Bronchial epithelial cell (primary cell): Measurements from ENCODE around the gene SVIL. TPM values are rescaled to one million over a fixed set of nuclear protein-coding genes. Genes with fewer than 3 reads are reported as not detected.
A peak's percentile ranks its signal among the peaks of the same experiment; 100 is the strongest.

Experiments
- DNase-seq: peaks from one replicate; pipeline ENCODE4 v3.0.0-alpha.2; 2010; ENCODE audit warnings: low read depth
- FAIRE-seq: peaks from 2 replicates; lab custom pipeline; 2011; peaks lifted over from hg19 to GRCh38; lab: Jason Lieb, UNC
- H3K27me3 ChIP-seq: 2 replicates; pipeline ENCODE4 v1.5.1; 2011; ENCODE audit warnings: low read length; ENCODE audit not compliant: control insufficient read depth, insufficient read depth
- H3K36me3 ChIP-seq: 2 replicates; pipeline ENCODE4 v1.5.1; 2011; ENCODE audit warnings: low read length; ENCODE audit not compliant: control insufficient read depth, insufficient read depth
- H3K4me3 ChIP-seq: 2 replicates; pipeline ENCODE4 v1.5.1; 2011; ENCODE audit warnings: mild to moderate bottlenecking, low read depth, low read length, control low read depth
- CTCF ChIP-seq: IDR thresholded peaks from 2 replicates; pipeline ENCODE4 v1.5.1; 2011; ENCODE audit warnings: mild to moderate bottlenecking, moderate library complexity, low read length, control low read depth, inconsistent platforms; ENCODE audit not compliant: insufficient read depth, severe bottlenecking
- total RNA-seq: library from RNA; depleted of rRNA; stranded (reverse); fragments of >200 nt; gene quantifications from 2 replicates; pipeline ENCODE4 v1.2.1, GENCODE V29; 2014

Gene SVIL
- total RNA-seq, 1 donor from 2014 or later = 12.6 TPM

- FAIRE-seq = no peak
- Histone ChIP-seq H3K36me3 (no peaks in the 10 kb centered on the region), H3K4me3 (no peak overlapping the region), H3K27me3 (no peaks in the 10 kb centered on the region)
- DNase-seq = no peak
- TF ChIP-seq CTCF = no peak
Measured at GRCh38 chr10:29604291-29604825, 30.4 kb downstream of the SVIL start.

DNA sequence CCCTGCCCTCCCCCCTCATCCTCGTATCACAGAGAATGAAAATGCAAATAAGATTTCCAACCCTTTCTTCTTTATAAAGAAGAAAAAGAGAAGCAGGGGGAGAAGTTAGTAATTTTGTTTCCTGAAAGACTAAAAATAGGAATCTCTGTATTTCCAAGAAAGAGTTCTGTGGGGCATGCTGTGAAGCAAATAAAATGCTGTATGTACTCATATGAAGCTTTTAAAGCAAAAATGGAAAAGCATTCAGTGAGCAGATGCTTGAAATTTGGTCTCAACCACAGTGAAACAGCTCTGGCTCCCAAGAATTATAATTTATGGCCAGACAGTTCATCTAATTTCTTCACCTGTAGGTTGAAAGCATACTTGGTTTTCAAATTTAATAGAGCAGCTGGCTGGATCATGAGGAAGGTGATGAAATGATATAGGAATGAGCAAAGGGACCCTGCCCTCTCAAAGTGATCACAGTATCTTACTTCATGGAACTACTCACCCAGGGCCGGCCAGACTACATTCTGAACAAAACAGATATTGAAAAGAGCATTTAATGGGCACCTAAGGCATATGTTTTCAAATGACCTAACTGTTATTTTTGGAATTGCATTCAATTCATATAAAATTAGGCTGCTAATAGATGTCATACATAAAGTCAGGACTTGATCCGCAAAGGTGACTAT, 31.4 kb downstream of the SVIL start:
- Histone ChIP-seq H3K4me3 (no peak overlapping the region), H3K36me3 (no peaks in the 10 kb centered on the region), H3K27me3 (no peaks in the 10 kb centered on the region)
- no peak for DNase-seq
- no peak for TF ChIP-seq CTCF
- FAIRE-seq = no peak

- no peak for DNase-seq
Measured at GRCh38 chr10:29600821-29601220, 34.0 kb downstream of the SVIL start.

GRCh38 chr10:29600067-29600466, 34.7 kb downstream of the SVIL start:
- FAIRE-seq = peak; percentile 7
- no peaks in the 10 kb centered on the region for H3K27me3 ChIP-seq
- DNase-seq = peak; percentile 91
- no peaks in the 10 kb centered on the region for H3K36me3 ChIP-seq
- no peak for TF ChIP-seq CTCF
- no peak overlapping the region for H3K4me3 ChIP-seq

More at GRCh38 chr10:29600821-29601220, 34.0 kb downstream of the SVIL start:
- no peak for TF ChIP-seq CTCF
- Histone ChIP-seq H3K4me3 (no peak overlapping the region), H3K36me3 (no peaks in the 10 kb centered on the region), H3K27me3 (no peaks in the 10 kb centered on the region)
- FAIRE-seq = no peak

DNA sequence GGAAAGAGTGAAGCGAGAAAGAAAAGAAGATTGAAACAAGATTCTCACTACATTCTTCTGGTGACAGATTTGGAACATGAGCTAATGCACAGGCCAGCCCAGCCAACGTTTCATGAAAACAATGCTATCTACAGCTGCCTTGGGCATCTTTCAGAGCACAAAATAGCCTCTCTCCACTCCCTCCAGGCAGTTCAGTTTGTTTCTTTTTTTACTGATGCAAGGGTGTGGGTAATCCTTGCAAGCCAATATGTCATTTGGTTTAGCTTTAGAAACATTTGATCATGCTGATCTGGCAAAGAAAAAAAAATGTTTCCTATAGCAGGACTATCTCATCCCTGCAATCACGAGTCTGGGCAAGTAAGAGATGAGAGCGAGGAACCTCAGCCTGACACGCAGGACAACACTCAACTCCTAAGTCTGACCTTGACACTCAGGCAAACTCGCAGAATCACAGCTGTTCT, 35.9 kb downstream of the SVIL start:
- DNase-seq (peak; percentile 71), FAIRE-seq (peak; percentile 84)
- TF ChIP-seq CTCF = no peak
- no peaks in the 10 kb centered on the region for H3K27me3 ChIP-seq
- no peaks in the 10 kb centered on the region for H3K36me3 ChIP-seq
- no peak overlapping the region for H3K4me3 ChIP-seq
